NCI-H1417 treated with DMSO at 0.1 percent for 48 hours (cell line): ENCODE results near the gene RNASE8.

Experiments used
- DNase-seq: peaks from one replicate; lab custom pipeline; 2025; lab: John Stamatoyannopoulos, UW

Gene RNASE8

GRCh38 chr14:21072781-21073339 lies 15.2 kb downstream of the RNASE8 start:
- DNase-seq, result no peak

DNA sequence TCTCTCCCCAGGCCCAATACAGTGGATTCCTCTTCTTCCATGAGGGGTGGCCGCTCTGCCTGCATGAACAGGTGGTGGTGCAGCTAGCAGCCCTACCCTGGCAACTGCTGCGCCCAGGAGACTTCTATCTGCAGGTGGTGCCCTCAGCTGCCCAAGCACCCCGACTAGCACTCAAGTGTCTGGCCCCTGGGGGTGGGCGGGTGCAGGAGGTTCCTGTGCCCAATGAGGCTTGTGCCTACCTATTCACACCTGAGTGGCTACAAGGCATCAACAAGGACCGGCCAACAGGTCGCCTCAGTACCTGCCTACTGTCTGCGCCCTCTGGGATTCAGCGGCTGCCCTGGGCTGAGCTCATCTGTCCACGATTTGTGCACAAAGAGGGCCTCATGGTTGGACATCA lies 16.3 kb downstream of the RNASE8 start:
- no peak for DNase-seq

DNA sequence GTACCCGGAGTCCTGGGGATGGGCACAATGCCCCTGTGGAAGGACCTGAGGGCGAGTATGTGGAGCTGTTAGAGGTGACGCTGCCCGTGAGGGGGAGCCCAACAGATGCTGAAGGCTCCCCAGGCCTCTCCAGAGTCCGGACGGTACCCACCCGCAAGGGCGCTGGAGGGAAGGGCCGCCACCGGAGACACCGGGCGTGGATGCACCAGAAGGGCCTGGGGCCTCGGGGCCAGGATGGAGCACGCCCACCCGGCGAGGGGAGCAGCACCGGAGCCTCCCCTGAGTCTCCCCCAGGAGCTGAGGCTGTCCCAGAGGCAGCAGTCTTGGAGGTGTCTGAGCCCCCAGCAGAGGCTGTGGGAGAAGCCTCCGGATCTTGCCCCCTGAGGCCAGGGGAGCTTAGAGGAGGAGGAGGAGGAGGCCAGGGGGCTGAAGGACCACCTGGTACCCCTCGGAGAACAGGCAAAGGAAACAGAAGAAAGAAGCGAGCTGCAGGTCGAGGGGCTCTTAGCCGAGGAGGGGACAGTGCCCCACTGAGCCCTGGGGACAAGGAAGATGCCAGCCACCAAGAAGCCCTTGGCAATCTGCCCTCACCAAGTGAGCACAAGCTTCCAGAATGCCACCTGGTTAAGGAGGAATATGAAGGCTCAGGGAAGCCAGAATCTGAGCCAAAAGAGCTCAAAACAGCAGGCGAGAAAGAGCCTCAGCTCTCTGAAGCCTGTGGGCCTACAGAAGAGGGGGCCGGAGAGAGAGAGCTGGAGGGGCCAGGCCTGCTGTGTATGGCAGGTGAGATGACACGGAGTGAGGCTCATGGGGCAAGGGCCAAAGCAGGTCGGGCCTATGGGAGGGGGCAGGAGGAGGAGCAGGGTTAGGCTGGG lies 17.0 kb downstream of the RNASE8 start:
- no peak for DNase-seq

- DNase-seq, result no peak
These were observed 18.3 kb downstream of the RNASE8 start for GRCh38 chr14:21075719-21076437.

DNA sequence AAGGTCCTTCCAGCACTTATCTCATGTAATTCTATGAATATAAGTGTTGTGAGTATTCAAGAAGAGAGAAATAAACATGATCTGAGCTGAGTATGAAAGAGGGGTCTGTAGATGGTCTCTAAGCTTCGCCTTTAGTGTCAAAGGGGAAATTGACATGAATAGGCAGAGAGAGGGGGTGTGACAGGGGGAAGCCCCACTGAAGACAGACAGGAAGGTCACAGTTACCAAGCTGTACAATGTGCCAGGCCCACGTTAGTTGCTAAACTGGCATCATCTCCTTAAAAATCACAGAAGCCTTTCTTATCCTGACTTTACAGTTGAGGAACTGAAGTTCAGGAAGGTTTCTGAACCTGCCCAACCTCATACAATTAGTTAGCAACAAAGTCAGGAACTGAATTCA lies 20.1 kb downstream of the RNASE8 start:
- DNase-seq, result no peak

GRCh38 chr14:21078287-21078686 lies 20.7 kb downstream of the RNASE8 start:
- DNase-seq, result no peak

DNA sequence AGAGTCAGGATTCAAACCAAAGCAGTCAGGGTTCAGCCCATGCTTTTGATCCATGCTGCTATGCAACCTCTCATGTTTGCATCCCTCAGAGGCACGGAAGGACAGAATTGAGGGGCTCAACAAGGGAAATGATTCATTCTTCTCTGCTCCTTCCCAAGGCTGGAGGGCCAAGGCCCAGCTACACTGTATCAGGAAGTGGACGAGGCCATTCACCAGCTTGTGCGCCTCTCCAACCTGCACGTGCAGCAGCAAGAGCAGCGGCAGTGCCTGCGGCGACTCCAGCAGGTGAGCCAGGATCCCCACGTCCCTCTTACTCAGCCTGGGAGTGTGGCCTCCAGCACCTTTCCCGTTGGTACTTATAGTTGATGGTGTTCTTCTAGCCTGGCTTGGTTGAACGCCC lies 21.1 kb downstream of the RNASE8 start:
- no peak for DNase-seq

- no peak for DNase-seq
These were observed 24.0 kb downstream of the RNASE8 start for GRCh38 chr14:21081521-21082142.

GRCh38 chr14:21083565-21084325 lies 26.1 kb downstream of the RNASE8 start:
- DNase-seq, result no peak

- DNase-seq, result no peak
These were observed 26.8 kb downstream of the RNASE8 start for GRCh38 chr14:21084396-21084795.

- no peak for DNase-seq
These were observed 27.6 kb downstream of the RNASE8 start for GRCh38 chr14:21084998-21085853.

DNA sequence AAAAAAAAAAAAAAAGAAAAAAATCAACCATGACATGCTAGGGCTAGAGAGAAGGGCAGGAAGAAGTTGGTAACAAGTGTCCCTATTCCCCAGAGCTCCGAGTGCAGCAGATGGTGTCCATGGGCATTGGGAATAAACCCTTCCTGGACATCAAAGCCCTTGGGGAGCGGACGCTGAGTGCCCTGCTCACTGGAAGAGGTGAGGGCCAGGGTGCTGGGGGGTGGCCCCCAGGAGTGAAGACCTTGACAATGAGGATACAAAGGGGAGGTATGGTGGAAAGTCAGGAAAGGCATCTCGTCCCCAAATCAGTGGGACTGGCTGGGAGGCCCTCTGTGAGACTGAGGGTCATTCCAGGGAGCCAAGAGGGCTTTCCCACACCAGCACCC lies 29.3 kb downstream of the RNASE8 start:
- no peak for DNase-seq

- DNase-seq, result peak; percentile 74
These were observed 29.9 kb downstream of the RNASE8 start for GRCh38 chr14:21087294-21088091.

GRCh38 chr14:21088687-21089086 lies 31.1 kb downstream of the RNASE8 start:
- no peak for DNase-seq

DNA sequence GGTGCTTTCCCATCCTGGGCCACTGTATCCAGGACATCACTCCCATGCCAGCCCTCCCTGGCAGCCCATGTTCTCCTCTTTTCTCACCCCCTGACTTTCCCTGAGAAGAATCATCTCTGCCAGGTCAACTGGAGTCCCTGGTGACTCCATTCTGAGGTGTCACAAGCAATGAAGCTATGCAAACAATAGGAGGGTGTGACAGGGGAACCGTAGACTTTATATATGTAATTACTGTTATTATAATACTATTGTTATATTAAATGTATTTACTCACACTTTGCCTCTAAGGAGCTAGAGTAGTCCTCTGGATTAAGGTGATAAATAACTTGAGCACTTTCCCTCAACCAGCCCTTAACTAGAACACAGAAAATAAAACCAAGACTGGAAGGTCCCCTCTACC lies 31.6 kb downstream of the RNASE8 start:
- no peak for DNase-seq

- DNase-seq, result no peak
These were observed 32.2 kb downstream of the RNASE8 start for GRCh38 chr14:21089877-21090193.

DNA sequence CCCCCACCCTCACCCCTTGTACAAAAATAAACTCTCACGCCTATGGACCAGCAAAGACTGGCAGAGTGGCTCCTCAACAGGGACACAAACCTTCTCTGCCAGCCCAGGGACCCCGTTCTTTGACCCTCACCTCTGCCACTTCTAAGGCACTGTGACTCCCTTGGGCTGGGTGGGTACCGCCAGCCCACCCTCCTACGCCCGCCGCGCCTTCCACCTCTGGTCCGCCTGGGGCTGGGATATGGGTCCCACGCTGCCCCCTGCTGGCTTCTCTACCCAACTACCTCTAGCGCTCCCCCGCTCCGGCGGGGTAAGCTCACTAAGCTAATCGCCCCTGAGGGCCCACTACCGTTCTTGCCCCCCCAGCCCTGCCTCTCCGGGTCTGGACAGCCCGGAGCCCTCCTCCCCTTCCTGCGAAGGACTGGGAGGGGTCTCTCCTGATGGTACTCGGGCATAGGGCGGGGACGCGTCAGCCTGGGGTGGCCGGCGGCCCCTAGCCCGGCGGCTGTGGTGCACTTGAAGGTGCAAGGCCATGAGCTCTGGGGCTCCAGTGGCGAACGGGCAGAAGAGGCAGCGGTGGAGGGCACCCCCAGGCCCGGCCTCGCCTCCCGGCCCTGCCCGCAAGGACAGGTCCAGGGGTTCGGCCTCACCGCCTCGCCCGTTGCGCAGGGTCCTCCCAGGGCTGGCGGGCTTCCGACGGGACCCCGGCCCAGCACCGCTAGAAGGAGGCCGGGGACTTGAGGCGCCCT lies 32.7 kb downstream of the RNASE8 start:
- no peak for DNase-seq

GRCh38 chr14:21090940-21091663 lies 33.5 kb downstream of the RNASE8 start:
- DNase-seq, result no peak

- DNase-seq, result no peak
These were observed 34.2 kb downstream of the RNASE8 start for GRCh38 chr14:21091821-21092272.
